ENCODE results near the gene KLF8.
"Not testable (repeated sequence)": the region's sequence is repeated elsewhere in the genome, so short reads cannot be mapped to it uniquely, and the experiment has no call there.

The KLF8 gene

GRCh38 chrX:56232221-56233082 lies at the start of gene KLF8:
Gene KLF8, plus strand, starts transcription at chrX:56232356. Its CDS starts 979 bp downstream, at chrX:56233335.
- no peak for DNase-seq (ENCODE audit: low read depth)

- DNase-seq (ENCODE audit: low read depth): not testable (repeated sequence)
These were observed 25.2 kb upstream of the KLF8 start for GRCh38 chrX:56206945-56207344.

GRCh38 chrX:56211701-56212100 lies 20.5 kb upstream of the KLF8 start:
- DNase-seq (ENCODE audit: low read depth): no peak

GRCh38 chrX:56216332-56216731 lies 15.8 kb upstream of the KLF8 start:
- no peak for DNase-seq (ENCODE audit: low read depth)

GRCh38 chrX:56219700-56220099 lies 12.5 kb upstream of the KLF8 start:
- DNase-seq (ENCODE audit: low read depth): no peak

- no peak for DNase-seq (ENCODE audit: low read depth)
These were observed 11.1 kb upstream of the KLF8 start for GRCh38 chrX:56221101-56221500.

- no peak for DNase-seq (ENCODE audit: low read depth)
These were observed 9.6 kb upstream of the KLF8 start for GRCh38 chrX:56222473-56223000.

GRCh38 chrX:56226980-56227379 lies 5.2 kb upstream of the KLF8 start:
- DNase-seq (ENCODE audit: low read depth): no peak

- no peak for DNase-seq (ENCODE audit: low read depth)
These were observed 3.2 kb upstream of the KLF8 start for GRCh38 chrX:56228914-56229313.

- no peak for DNase-seq (ENCODE audit: low read depth)
These were observed 542 bp upstream of the KLF8 start for GRCh38 chrX:56231537-56232090.

- no peak for DNase-seq (ENCODE audit: low read depth)
These were observed 944 bp downstream of the KLF8 start for GRCh38 chrX:56233100-56233499.

- no peak for DNase-seq (ENCODE audit: low read depth)
These were observed 1.5 kb downstream of the KLF8 start for GRCh38 chrX:56233682-56234081.

GRCh38 chrX:56248492-56248891 lies 16.3 kb downstream of the KLF8 start:
- DNase-seq (ENCODE audit: low read depth): peak; percentile 32

- DNase-seq (ENCODE audit: low read depth): no peak
These were observed 21.9 kb downstream of the KLF8 start for GRCh38 chrX:56253832-56254703.

- no peak for DNase-seq (ENCODE audit: low read depth)
These were observed 36.7 kb downstream of the KLF8 start for GRCh38 chrX:56268888-56269287.

- DNase-seq (ENCODE audit: low read depth): no peak
These were observed 46.5 kb downstream of the KLF8 start for GRCh38 chrX:56278692-56279091.

- no peak for DNase-seq (ENCODE audit: low read depth)
These were observed 47.7 kb downstream of the KLF8 start for GRCh38 chrX:56279863-56280262.

GRCh38 chrX:56281789-56282188 lies 49.6 kb downstream of the KLF8 start:
- peak; percentile 1 for DNase-seq (ENCODE audit: low read depth)

GRCh38 chrX:56284269-56284668 lies 52.1 kb downstream of the KLF8 start:
- no peak for DNase-seq (ENCODE audit: low read depth)

GRCh38 chrX:56288608-56289007 lies 56.5 kb downstream of the KLF8 start:
- no peak for DNase-seq (ENCODE audit: low read depth)

GRCh38 chrX:56289449-56289848 lies 57.3 kb downstream of the KLF8 start:
- no peak for DNase-seq (ENCODE audit: low read depth)

GRCh38 chrX:56308726-56309125 lies 76.6 kb downstream of the KLF8 start:
- DNase-seq (ENCODE audit: low read depth): no peak
